ENCODE data around the gene TARS2. TPM values are rescaled to one million over a fixed set of nuclear protein-coding genes. Genes with fewer than 3 reads are reported as not detected.

Gene TARS2
- total RNA-seq, 4 donors from 2014 or later, result 5.8 to 19.4 (median 12.8) TPM

DNA sequence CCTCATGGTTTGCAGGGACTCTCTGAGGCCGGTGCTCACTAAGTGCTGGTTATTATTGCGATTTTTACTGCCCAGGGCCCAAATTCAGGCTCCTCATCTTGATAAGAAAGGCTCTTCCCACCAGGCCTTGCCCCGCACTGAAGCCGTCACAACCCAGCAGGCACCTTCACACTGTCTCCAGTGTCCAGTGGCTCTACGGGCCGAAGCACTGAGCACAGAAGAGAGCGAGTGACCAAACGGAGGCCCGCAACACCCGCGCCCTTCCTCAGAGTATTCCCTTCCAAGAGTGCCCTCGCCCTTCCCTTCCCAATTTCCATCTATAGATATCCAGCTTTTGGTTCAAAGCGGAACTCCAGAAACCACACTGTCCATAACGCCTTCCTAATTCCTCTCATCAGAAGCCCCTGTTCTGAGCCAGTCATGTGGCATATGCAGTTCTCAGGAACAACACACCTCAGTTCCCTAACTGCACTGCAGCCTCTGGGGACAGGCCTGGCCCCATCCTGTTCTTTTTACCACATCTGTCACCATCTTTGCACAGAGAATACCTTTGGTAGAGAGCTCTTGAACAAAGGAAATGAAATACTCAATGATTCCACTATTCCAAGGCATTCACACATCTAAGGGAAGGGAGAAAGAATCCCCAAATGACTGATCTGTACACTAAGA lies 43.4 kb downstream of the TARS2 start:
- WGBS, result 95% methylated on average over 14 of the region's 14 CpGs

DNA sequence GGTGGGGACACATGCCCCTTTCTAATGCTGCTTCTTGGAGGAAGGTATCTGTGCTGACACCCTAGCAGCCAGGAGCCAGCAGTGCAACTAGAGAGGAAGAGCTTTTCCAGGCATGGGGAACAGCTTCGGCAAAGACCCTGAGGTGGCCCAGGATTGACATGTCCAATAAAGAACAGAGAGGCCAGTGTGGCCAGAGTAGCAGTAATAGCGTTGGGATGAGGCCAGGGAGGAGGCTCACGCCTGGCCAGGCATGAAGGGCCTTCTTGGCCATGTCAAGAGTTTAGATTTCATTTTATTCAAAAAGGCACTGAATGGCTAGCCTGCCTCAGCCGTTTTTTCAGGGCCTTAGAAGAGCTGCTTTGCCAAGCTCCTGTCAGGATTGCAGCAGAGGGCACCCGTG lies 45.6 kb downstream of the TARS2 start:
- Histone ChIP-seq H3K36me3 (no peaks in the 10 kb centered on the region), H3K27ac (replicated peaks in 1 of 4) (peak overlapping the region; percentile 70 to 86 (median 81)), H3K9me3 (no peaks in the 10 kb centered on the region), H3K4me1 (peaks cover 24 to 77% (median 63%) of the 10 kb centered on the region in 4 donors), H3K27me3 (no peaks in the 10 kb centered on the region), H3K4me3 (no peak overlapping the region)
- TF ChIP-seq CTCF (IDR thresholded peaks at IDR 0.05) (no peak), EP300 (IDR thresholded peaks at IDR 0.05) (no peak), POLR2A (IDR thresholded peaks at IDR 0.05; ENCODE audit: low read depth) (no peak)
- no peak for DNase-seq (ENCODE audit: extremely low spot score)
- intact Hi-C loops (cut with DNase I), result loop anchor here (2.0 to 10.0 kb wide), 2 partner anchors 68 to 168 kb away; partner anchors contain the start of gene RPRD2
- 27% methylated on average over 5 of the region's 5 CpGs for WGBS

More for the DNA sequence above, 43.4 kb downstream of the TARS2 start:
- peaks cover 19 to 58% (median 49%) of the 10 kb centered on the region in 4 donors for H3K4me1 ChIP-seq
- no peak for DNase-seq (ENCODE audit: extremely low spot score)
- no peak overlapping the region for H3K4me3 ChIP-seq
- TF ChIP-seq POLR2A (IDR thresholded peaks at IDR 0.05; ENCODE audit: low read depth), result no peak
- TF ChIP-seq CTCF (IDR thresholded peaks at IDR 0.05), result no peak
- TF ChIP-seq EP300 (IDR thresholded peaks at IDR 0.05), result no peak
- TF ChIP-seq POLR2AphosphoS5 (IDR thresholded peaks at IDR 0.05), result no peak
- peak overlapping the region in 1 of 4 donors; percentile 3 for H3K27ac ChIP-seq (replicated peaks in 1 of 4)
- H3K27me3 ChIP-seq, result no peaks in the 10 kb centered on the region
- H3K36me3 ChIP-seq, result no peaks in the 10 kb centered on the region
- H3K9me3 ChIP-seq, result no peaks in the 10 kb centered on the region
- intact Hi-C loops (cut with DNase I), result loop anchor here (10.0 kb wide), 1 partner anchor 166 kb away; the partner anchor contains the start of gene RPRD2

GRCh38 chr1:150534002-150534401 lies 46.8 kb downstream of the TARS2 start:
- H3K4me1 ChIP-seq, result peaks cover 24 to 80% (median 66%) of the 10 kb centered on the region in 4 donors
- no peak for DNase-seq (ENCODE audit: extremely low spot score)
- no peaks in the 10 kb centered on the region for H3K36me3 ChIP-seq
- WGBS, result 91% methylated on average over 2 of the region's 6 CpGs
- H3K4me3 ChIP-seq, result no peak overlapping the region
- H3K27ac ChIP-seq (replicated peaks in 1 of 4), result peak overlapping the region; percentile 13 to 86 (median 75)
- TF ChIP-seq EP300 (IDR thresholded peaks at IDR 0.05) (no peak), POLR2A (IDR thresholded peaks at IDR 0.05; ENCODE audit: low read depth) (no peak), CTCF (IDR thresholded peaks at IDR 0.05) (no peak), POLR2AphosphoS5 (IDR thresholded peaks at IDR 0.05) (no peak)
- H3K27me3 ChIP-seq, result no peaks in the 10 kb centered on the region
- no peaks in the 10 kb centered on the region for H3K9me3 ChIP-seq
- intact Hi-C loops (cut with DNase I), result loop anchor here (10.0 kb wide), 1 partner anchor 169 kb away; the partner anchor contains the start of gene RPRD2

DNA sequence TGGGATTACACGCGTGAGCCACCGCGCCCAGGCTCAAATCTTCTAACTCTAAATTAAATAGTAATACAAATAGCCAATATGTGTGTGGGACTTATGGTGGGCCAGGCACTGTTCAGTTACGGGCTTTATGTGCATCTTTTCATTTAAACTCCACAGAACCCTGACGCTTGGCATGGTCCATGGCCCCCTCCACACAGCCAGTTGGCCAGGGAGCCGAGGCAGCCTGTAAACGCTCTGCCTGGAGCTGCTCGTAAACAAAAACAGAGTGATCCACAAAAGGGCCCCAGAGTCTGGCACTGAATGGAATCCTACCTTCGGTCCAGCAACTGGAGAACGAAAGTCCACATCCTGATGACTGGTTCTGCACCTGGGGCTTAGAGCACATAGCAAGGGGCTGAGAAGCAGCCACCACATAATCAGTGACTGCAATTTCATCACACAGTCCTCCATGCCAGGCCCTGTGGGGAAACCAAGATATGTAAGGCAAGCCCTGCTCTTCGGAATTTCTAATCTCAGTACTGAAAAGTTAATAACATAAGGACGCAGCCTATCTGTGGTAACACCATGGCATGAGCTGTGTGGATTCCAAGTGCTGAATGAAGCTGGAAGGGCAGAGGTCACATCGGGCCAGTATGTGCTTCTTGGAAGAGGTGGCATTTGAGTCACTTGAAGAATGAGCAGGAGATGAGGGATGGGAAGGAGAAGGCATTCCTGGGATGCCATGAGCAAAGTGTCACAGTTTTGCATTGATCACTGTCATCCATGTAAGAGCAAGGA lies 48.5 kb downstream of the TARS2 start:
- WGBS, result 89% methylated on average over 14 of the region's 14 CpGs
- intact Hi-C loops (cut with DNase I), result loop anchor here (10.0 kb wide), 1 partner anchor 171 kb away; the partner anchor contains the start of gene RPRD2
- Histone ChIP-seq H3K4me3 (no peak overlapping the region), H3K4me1 (peaks cover 21 to 72% (median 60%) of the 10 kb centered on the region in 4 donors), H3K36me3 (no peaks in the 10 kb centered on the region), H3K27ac (replicated peaks in 1 of 4) (peak overlapping the region; percentile 48 to 86 (median 75)), H3K9me3 (no peaks in the 10 kb centered on the region), H3K27me3 (no peaks in the 10 kb centered on the region)
- TF ChIP-seq EP300 (IDR thresholded peaks at IDR 0.05), result no peak
- TF ChIP-seq POLR2A (IDR thresholded peaks at IDR 0.05; ENCODE audit: low read depth), result no peak
- no peak for TF ChIP-seq POLR2AphosphoS5 (IDR thresholded peaks at IDR 0.05)
- no peak for TF ChIP-seq CTCF (IDR thresholded peaks at IDR 0.05)
- no peak for DNase-seq (ENCODE audit: extremely low spot score)

Measured in esophagus muscularis mucosa (tissue), 4 donors.